HEK293 (cell line): ENCODE data around the gene FUT8.

Source experiments
- ZNF433 ChIP-seq: fragments of 450-650 bp; formaldehyde crosslinking; IDR thresholded peaks from 2 replicates; pipeline ENCODE4 v1.5.1; 2016; ENCODE audit warnings: missing biosample characterization, missing genetic modification characterization, low read depth
- ZNF670 ChIP-seq: fragments of 450-650 bp; formaldehyde crosslinking; IDR thresholded peaks from 2 replicates; pipeline ENCODE4 v1.5.1; 2016; ENCODE audit warnings: missing biosample characterization, missing genetic modification characterization, low read depth
- ZNF76 ChIP-seq: fragments of 450-650 bp; formaldehyde crosslinking; IDR thresholded peaks from 2 replicates; pipeline ENCODE4; 2016; ENCODE audit warnings: low read depth, missing biosample characterization, missing genetic modification characterization, borderline replicate concordance
- TF ChIP-seq, protein P1 (sequence below): fragments of 450-650 bp; formaldehyde crosslinking; IDR thresholded peaks from 2 replicates; pipeline ENCODE4 v1.5.1; 2016; ENCODE audit warnings: missing biosample characterization, missing genetic modification characterization

DNA sequence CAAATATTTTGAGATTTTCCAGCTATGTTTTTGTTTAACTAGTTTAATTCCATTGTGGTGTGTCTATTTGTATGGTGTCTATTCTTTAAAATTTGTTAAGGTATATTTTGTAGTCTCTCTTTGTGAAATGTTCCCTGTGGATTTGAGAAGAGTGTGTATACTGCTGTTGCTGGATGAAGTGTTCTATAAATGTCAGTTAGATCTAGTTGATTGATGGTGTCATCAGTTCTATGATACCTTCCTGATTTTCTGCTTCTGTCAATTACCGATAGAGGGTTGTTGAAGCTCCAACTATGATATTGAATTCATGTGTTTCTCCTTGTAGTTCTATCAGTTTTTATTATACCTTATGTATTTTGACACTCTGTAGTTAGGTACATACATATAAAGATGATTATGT lies 53.1 kb downstream of the FUT8 start:
- TF ChIP-seq ZNF433 (no peak), ZNF76 (no peak), ZNF670 (tag by site-specific recombination) (no peak)
- TF ChIP-seq, protein P1, sequence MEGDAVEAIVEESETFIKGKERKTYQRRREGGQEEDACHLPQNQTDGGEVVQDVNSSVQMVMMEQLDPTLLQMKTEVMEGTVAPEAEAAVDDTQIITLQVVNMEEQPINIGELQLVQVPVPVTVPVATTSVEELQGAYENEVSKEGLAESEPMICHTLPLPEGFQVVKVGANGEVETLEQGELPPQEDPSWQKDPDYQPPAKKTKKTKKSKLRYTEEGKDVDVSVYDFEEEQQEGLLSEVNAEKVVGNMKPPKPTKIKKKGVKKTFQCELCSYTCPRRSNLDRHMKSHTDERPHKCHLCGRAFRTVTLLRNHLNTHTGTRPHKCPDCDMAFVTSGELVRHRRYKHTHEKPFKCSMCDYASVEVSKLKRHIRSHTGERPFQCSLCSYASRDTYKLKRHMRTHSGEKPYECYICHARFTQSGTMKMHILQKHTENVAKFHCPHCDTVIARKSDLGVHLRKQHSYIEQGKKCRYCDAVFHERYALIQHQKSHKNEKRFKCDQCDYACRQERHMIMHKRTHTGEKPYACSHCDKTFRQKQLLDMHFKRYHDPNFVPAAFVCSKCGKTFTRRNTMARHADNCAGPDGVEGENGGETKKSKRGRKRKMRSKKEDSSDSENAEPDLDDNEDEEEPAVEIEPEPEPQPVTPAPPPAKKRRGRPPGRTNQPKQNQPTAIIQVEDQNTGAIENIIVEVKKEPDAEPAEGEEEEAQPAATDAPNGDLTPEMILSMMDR (tag by site-specific recombination): no peak
